GM12891 (cell line): ENCODE data around the gene NRSN2.

Source experiments
- PAX5 ChIP-seq: IDR thresholded peaks from 2 replicates; pipeline ENCODE4 v1.6.1; 2011; ENCODE audit warnings: low read length, moderate library complexity, mild to moderate bottlenecking; ENCODE audit not compliant: insufficient read depth, severe bottlenecking
- POLR2A ChIP-seq: IDR thresholded peaks from 2 replicates; pipeline ENCODE4 v1.6.1; 2011; ENCODE audit warnings: low read depth, low read length, control low read depth
- POLR2AphosphoS5 ChIP-seq: IDR thresholded peaks from 2 replicates; pipeline ENCODE4 v1.6.1; 2011; ENCODE audit warnings: low read depth, low read length, control low read depth
- POU2F2 ChIP-seq: IDR thresholded peaks from 2 replicates; pipeline ENCODE4 v1.6.1; 2011; ENCODE audit warnings: low read depth, mild to moderate bottlenecking, control low read depth, low read length, moderate library complexity
- SPI1 ChIP-seq: IDR thresholded peaks from 2 replicates; pipeline ENCODE4 v1.6.1; 2011; ENCODE audit warnings: low read depth, low read length, control low read depth
- TAF1 ChIP-seq: IDR thresholded peaks from 2 replicates; pipeline ENCODE4 v1.6.1; 2011; ENCODE audit warnings: low read depth, low read length, control low read depth

DNA sequence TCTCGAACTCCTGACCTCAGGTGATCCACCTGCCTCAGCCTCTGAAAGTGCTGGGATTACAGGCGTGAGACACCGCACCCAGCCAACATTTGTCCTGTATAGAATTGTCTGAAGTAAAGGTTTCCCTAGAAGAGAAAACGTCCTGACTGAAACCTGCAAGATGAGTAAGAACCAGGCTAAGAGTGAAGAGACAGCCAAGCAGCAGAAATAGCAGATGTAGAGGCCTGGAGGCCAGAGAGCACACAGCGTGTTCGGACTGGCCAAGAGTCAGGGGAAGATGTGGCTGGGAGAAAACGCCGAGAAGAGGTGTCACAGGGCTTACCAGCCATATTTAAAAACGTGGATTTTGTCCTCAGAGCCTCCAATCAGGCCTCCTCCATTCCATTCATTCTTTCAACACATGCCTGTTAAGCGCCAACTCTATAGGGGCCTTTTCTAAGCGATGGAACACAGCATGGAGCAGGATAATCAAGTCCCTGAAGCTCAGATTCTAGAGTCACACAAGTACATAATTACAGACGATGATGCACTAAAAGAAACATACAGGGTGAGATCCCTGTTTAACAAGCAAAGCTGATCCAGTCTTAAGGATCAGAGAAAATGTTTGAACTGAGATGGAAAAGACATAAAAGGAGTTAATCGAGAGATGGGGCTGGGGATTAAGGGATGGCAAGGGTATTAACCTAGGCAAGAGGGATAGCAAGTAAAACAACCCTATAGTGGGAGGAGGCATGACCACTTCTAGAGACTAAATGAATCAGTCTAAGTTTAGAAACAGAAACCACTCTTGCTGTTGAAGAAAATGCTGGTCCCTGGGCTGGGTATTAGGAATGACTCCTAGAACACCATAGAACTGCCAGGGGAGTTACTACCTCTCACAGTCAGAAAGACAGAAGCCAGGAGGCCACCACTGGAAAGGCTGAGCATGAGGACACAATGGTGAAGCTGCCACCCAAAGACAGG lies 44.7 kb upstream of the NRSN2 start:
- TF ChIP-seq POLR2A = no peak
- no peak for TF ChIP-seq POU2F2
- no peak for TF ChIP-seq POLR2AphosphoS5
- TF ChIP-seq SPI1 = no peak
- TF ChIP-seq TAF1 = no peak
- no peak for TF ChIP-seq PAX5
